Left ventricle myocardium inferior (tissue), 1 donor: ENCODE measurements around the gene TOP3B. TPM values are rescaled to one million over a fixed set of nuclear protein-coding genes. Genes with fewer than 3 reads are reported as not detected.

Source experiments
- DNase-seq: peaks from one replicate; pipeline ENCODE4 v3.0.0-alpha.2; 2020
- H3K27ac ChIP-seq: fragments of 200-600 bp; replicated peaks from 2 replicates; pipeline ENCODE4 v1.8.0; 2021
- H3K27me3 ChIP-seq: fragments of 200-600 bp; 2 replicates; pipeline ENCODE4 v1.8.0; 2021; ENCODE audit warnings: low read depth
- H3K36me3 ChIP-seq: fragments of 200-600 bp; 2 replicates; pipeline ENCODE4 v1.8.0; 2021
- H3K4me1 ChIP-seq: fragments of 200-600 bp; 2 replicates; pipeline ENCODE4 v1.8.0; 2021
- H3K4me3 ChIP-seq: fragments of 200-600 bp; 2 replicates; pipeline ENCODE4 v1.8.0; 2021; ENCODE audit warnings: mild to moderate bottlenecking, moderate library complexity
- H3K9me3 ChIP-seq: fragments of 200-600 bp; replicated peaks from 2 replicates; pipeline ENCODE4 v1.8.0; 2021
- CTCF ChIP-seq: fragments of 200-600 bp; IDR thresholded peaks from 2 replicates; pipeline ENCODE4 v1.8.0; 2021; ENCODE audit warnings: antibody characterized with exemption, mild to moderate bottlenecking, borderline replicate concordance
- intact Hi-C: fragments of 100-400 bp; cut with micrococcal nuclease; formaldehyde crosslinking; loops from one replicate; pipeline ENCODE4 v1.11.0; 2022
- total RNA-seq: library from RNA; stranded (reverse); fragmentation: NEBNext Ultra II Directional; extraction: Animal tissue kit (Norgen Biotek cat#: 25700); gene quantifications from one replicate; pipeline ENCODE4 v1.2.1, GENCODE V29; 2021
- donor health status: DM: no; HTN: yes; CAD: no; lungs with severe emphysema.

The TOP3B gene
- total RNA-seq, 1 donor from 2014 or later = 11.2 TPM

DNA sequence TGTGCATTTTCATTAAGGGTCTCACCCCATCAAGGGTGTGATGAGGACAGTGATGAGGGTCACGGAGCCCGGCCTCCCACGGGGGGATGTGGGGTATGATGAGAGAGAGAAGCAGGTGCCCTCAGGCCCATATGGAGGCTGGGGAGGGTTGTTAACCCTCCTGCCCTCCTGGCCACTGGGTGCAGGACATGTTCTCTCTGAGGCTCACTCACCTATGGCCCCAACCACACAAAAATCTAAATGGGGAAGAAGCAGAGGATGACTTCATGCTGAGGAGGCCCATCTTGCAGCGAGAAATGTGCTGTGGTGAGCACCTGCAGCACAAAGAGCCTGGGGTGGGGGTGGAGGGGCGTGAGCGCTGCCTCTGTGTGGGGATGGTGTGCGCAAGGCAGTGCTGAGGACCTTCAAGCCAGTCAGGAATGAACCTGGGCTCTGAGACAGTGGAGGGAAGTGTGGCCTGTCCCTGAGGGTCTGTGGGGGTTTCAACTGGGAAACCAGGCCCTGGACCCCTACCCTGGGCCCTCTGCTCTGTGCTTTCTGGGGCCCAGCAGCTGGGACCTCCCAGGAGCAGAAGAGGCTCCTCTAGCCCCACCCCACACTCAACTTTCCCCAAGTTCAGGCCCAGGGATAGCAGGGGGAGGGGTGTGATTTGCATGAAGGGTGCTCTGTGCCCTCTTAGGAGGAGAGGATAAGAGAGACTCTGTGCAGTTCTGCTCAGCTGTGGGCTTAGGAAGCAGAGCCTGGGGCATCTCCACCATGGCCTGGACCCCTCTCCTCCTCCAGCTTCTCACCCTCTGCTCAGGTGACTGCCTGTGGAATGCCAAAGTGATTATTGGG is 43.0 kb upstream of the TOP3B start:
- intact Hi-C loops = no loop called here
- peaks cover 4% of the 10 kb centered on the region for H3K27me3 ChIP-seq
- H3K4me3 ChIP-seq = no peak overlapping the region
- TF ChIP-seq CTCF = no peak
- no peaks in the 10 kb centered on the region for H3K4me1 ChIP-seq
- no peak overlapping the region for H3K27ac ChIP-seq
- no peaks in the 10 kb centered on the region for H3K9me3 ChIP-seq
- H3K36me3 ChIP-seq = no peaks in the 10 kb centered on the region
- DNase-seq = no peak

- Histone ChIP-seq H3K27me3 (peaks cover under 1% of the 10 kb centered on the region), H3K27ac (no peak overlapping the region), H3K36me3 (no peaks in the 10 kb centered on the region), H3K9me3 (no peaks in the 10 kb centered on the region), H3K4me3 (no peak overlapping the region), H3K4me1 (no peaks in the 10 kb centered on the region)
- no peak for TF ChIP-seq CTCF
- no peak for DNase-seq
- intact Hi-C loops = no loop called here
Measured at GRCh38 chr22:22024440-22024839, 41.9 kb upstream of the TOP3B start.

GRCh38 chr22:22023581-22024137 is 41.1 kb upstream of the TOP3B start:
- H3K4me3 ChIP-seq = no peak overlapping the region
- no peak overlapping the region for H3K27ac ChIP-seq
- no peak for DNase-seq
- intact Hi-C loops = no loop called here
- no peaks in the 10 kb centered on the region for H3K9me3 ChIP-seq
- H3K4me1 ChIP-seq = no peaks in the 10 kb centered on the region
- peaks cover 8% of the 10 kb centered on the region for H3K27me3 ChIP-seq
- H3K36me3 ChIP-seq = no peaks in the 10 kb centered on the region
- no peak for TF ChIP-seq CTCF

DNA sequence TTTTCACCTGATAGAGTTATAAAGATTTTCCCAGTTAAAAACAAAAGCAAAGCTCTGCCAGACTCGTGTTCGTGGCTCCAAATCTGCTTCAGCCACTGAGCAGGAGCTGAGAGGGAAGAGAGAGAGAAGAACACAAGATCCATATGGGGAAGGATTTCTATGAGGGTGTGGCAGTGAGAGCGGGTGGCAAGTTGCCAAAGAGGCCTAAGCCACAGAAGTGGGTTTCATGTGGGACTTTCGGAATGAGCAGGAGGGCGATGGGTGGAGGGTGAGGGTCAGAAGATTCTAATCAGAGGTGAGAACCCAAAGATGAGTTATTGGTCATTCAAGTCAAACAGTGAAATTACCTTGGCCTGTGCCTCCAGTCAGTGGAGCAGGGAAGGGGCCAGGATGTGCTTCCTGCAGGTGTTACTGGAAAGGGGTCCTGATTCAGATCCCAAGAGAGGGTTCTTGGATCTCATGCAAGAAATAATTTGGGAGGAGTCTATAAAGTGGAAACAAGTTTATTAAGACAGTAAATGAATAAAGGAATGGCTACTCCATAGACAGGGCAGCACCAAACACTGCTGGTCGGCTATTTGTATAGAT is 40.5 kb upstream of the TOP3B start:
- no peak overlapping the region for H3K4me3 ChIP-seq

DNA sequence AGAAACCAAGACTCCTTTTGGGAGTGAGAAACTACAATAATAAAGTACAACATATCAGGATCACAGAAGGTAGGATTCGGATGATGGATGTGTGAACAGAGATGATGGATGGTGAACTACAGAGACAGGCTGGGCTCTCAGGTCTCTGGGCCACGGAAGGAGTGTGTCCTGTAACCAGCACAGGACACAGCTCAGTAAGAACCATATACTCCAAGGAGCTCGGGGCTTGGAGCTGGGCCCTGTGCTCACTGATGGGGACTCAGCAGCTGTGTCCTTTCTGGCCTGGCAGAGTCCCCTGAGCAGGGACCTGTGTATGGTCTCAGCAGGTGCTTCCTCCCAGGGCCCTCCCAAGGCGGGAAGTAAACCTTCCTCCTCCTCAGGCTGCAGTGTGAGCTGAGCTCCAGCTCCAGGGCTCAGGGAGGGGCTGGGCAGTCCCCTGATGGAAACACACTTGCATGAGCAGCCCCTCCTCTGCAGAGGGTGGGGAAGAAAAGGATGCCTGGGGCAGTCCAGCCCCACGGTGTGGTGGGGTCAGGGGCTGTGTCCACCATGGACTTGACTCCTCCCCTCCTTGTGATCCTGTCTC is 39.8 kb upstream of the TOP3B start:
- no peaks in the 10 kb centered on the region for H3K4me1 ChIP-seq
- no peak overlapping the region for H3K4me3 ChIP-seq
- no peak for TF ChIP-seq CTCF
- no peaks in the 10 kb centered on the region for H3K9me3 ChIP-seq
- intact Hi-C loops = no loop called here
- no peaks in the 10 kb centered on the region for H3K36me3 ChIP-seq
- peaks cover 10% of the 10 kb centered on the region for H3K27me3 ChIP-seq
- H3K27ac ChIP-seq = no peak overlapping the region
- no peak for DNase-seq

More for the DNA sequence above, 40.5 kb upstream of the TOP3B start:
- no peak overlapping the region for H3K27ac ChIP-seq
- intact Hi-C loops = no loop called here
- no peak for TF ChIP-seq CTCF
- no peak for DNase-seq
- H3K9me3 ChIP-seq = no peaks in the 10 kb centered on the region
- H3K27me3 ChIP-seq = peaks cover 10% of the 10 kb centered on the region
- H3K4me1 ChIP-seq = no peaks in the 10 kb centered on the region
- no peaks in the 10 kb centered on the region for H3K36me3 ChIP-seq
